Mucosa of descending colon (tissue), 3 donors: ENCODE data around the gene SPAG8. TPM values are rescaled to one million over a fixed set of nuclear protein-coding genes. Genes with fewer than 3 reads are reported as not detected.

Experiments
- ATAC-seq: fragments of 200-7000 bp; cut with Tn5 transposase; one replicate; pipeline ENCODE4 v1.9.1; 2020; ENCODE audit warnings: mild to moderate bottlenecking, moderate library complexity
- DNase-seq, 3 donors: peaks; one replicate each; pipeline ENCODE4 v3.0.0-alpha.2; 2020
- H3K36me3 ChIP-seq: fragments of 200-600 bp; one replicate; pipeline ENCODE4 v1.8.0; 2021; ENCODE audit warnings: low read depth, mild to moderate bottlenecking
- H3K4me1 ChIP-seq: fragments of 200-600 bp; one replicate; pipeline ENCODE4 v1.8.0; 2021; ENCODE audit warnings: low read depth, mild to moderate bottlenecking
- H3K4me3 ChIP-seq: fragments of 200-600 bp; one replicate; pipeline ENCODE4 v1.8.0; 2021; ENCODE audit warnings: mild to moderate bottlenecking
- H3K9me3 ChIP-seq: fragments of 200-600 bp; one replicate; pipeline ENCODE4 v1.8.0; 2021; ENCODE audit warnings: mild to moderate bottlenecking
- CTCF ChIP-seq: fragments of 200-600 bp; IDR thresholded peaks from one replicate; pipeline ENCODE4 v1.8.0; 2022; ENCODE audit warnings: antibody characterized with exemption, mild to moderate bottlenecking
- intact Hi-C, 2 donors: fragments of 100-400 bp; cut with DNase I in 1 of 2; cut with micrococcal nuclease in 1 of 2; formaldehyde crosslinking; loops; one replicate each; pipeline versions ENCODE4 v1.11.0 to v1.11.1; 2022; cut with DNase I, micrococcal nuclease
- total RNA-seq, 3 donors: library from RNA; stranded (reverse); fragmentation: NEBNext Ultra II Directional in 2 of 3; extraction: Animal tissue kit (Norgen Biotek cat#: 25700) in 2 of 3; gene quantifications; one replicate each; pipeline versions ENCODE4 v1.2.1 to v1.2.4, GENCODE V29; 2021 to 2023
- donor health status: DM: no; HTN: no; CAD: no; lungs with moderate emphysema.
- donor health status: DM: no; HTN: no; CAD: no.
- donor health status: DM: no; HTN: yes; CAD: no.

Gene SPAG8
- total RNA-seq, 3 donors from 2014 or later = 0.84 to 2.5 (median 0.92) TPM

GRCh38 chr9:35793461-35793860 is 18.6 kb downstream of the SPAG8 start:
- no peaks in the 10 kb centered on the region for H3K4me1 ChIP-seq
- ATAC-seq = no peak
- intact Hi-C loops = loop anchor here in 1 of 2 donors (5.0 kb wide), 1 partner anchor 89 kb away; no protein-coding TSS in a partner anchor
- no peaks in the 10 kb centered on the region for H3K9me3 ChIP-seq
- no peak overlapping the region for H3K4me3 ChIP-seq
- TF ChIP-seq CTCF = no peak
- H3K36me3 ChIP-seq = no peaks in the 10 kb centered on the region
- no peak for DNase-seq

- Histone ChIP-seq H3K4me1 (no peaks in the 10 kb centered on the region), H3K36me3 (no peaks in the 10 kb centered on the region), H3K4me3 (no peak overlapping the region), H3K9me3 (no peaks in the 10 kb centered on the region)
- no peak for ATAC-seq
- no peak for TF ChIP-seq CTCF
- DNase-seq = no peak
- intact Hi-C loops = loop anchor here in 1 of 2 donors (5.0 kb wide), 1 partner anchor 89 kb away; no protein-coding TSS in a partner anchor
Observed at GRCh38 chr9:35792826-35793225, 19.2 kb downstream of the SPAG8 start.

- intact Hi-C loops = loop anchor here in 1 of 2 donors (5.0 kb wide), 1 partner anchor 90 kb away; no protein-coding TSS in a partner anchor
- no peak overlapping the region for H3K4me3 ChIP-seq
Observed at GRCh38 chr9:35792024-35792813, 19.8 kb downstream of the SPAG8 start.

GRCh38 chr9:35791297-35791921 is 20.7 kb downstream of the SPAG8 start, which contains the start of gene NPR2:
TSS of gene NPR2 (plus strand) at chr9:35791591. CDS start at chr9:35792409, 818 bp downstream.
- H3K4me1 ChIP-seq = no peaks in the 10 kb centered on the region
- no peaks in the 10 kb centered on the region for H3K9me3 ChIP-seq
- peak; percentile 26 for ATAC-seq
- intact Hi-C loops = loop anchor here in 1 of 2 donors (5.0 kb wide), 1 partner anchor 91 kb away; no protein-coding TSS in a partner anchor
- DNase-seq = no peak
- no peaks in the 10 kb centered on the region for H3K36me3 ChIP-seq
- no peak within 1 kb of the TSS for H3K4me3 ChIP-seq
- TF ChIP-seq CTCF = no peak

More at GRCh38 chr9:35792024-35792813, 19.8 kb downstream of the SPAG8 start:
- H3K36me3 ChIP-seq = no peaks in the 10 kb centered on the region
- DNase-seq (no peak), ATAC-seq (no peak)
- no peaks in the 10 kb centered on the region for H3K4me1 ChIP-seq
- TF ChIP-seq CTCF = no peak
- no peaks in the 10 kb centered on the region for H3K9me3 ChIP-seq

GRCh38 chr9:35790385-35791296 is 21.4 kb downstream of the SPAG8 start:
- intact Hi-C loops = loop anchor here in 1 of 2 donors (5.0 kb wide), 1 partner anchor 92 kb away; no protein-coding TSS in a partner anchor
- DNase-seq = peak in 2 of 3 donors; percentile 47 to 74
- TF ChIP-seq CTCF = peak; percentile 56
- Histone ChIP-seq H3K9me3 (no peaks in the 10 kb centered on the region), H3K4me3 (no peak overlapping the region), H3K36me3 (no peaks in the 10 kb centered on the region), H3K4me1 (no peaks in the 10 kb centered on the region)
- ATAC-seq = peak; percentile 94
